ENCODE results near the gene PIGX. TPM values are rescaled to one million over a fixed set of nuclear protein-coding genes. Genes with fewer than 3 reads are reported as not detected.

Gene PIGX
- total and polyA plus RNA-seq, 2 experiments from 2014 or later, result 13.0 to 14.5 TPM

- Histone ChIP-seq H3K36me3 (ENCODE audit: insufficient read depth) (no peaks in the 10 kb centered on the region), H3K79me2 (replicated peaks; ENCODE audit: insufficient read depth) (no peaks in the 10 kb centered on the region), H4K20me1 (replicated peaks; ENCODE audit: insufficient read depth) (no peaks in the 10 kb centered on the region), H2AFZ (peak overlapping the region; percentile 89), H3K27me3 (ENCODE audit: insufficient read depth) (no peaks in the 10 kb centered on the region), H3K4me2 (no peak overlapping the region), H3K4me1 (ENCODE audit: insufficient read depth) (peaks cover 6% of the 10 kb centered on the region; the same call in 1 of the 2 replicates), H3K9me2 (ENCODE audit: insufficient read depth) (no peaks in the 10 kb centered on the region), H3K4me3 (no peak overlapping the region), H3F3A (replicated peaks; ENCODE audit: low read depth) (peaks cover 7% of the 10 kb centered on the region), H3K27ac (ENCODE audit: low read depth) (no peak overlapping the region)
- H3K9me3 Mint-ChIP-seq, result no peaks in the 10 kb centered on the region; the same call in 2 of the 3 replicates
- DNase-seq (ENCODE audit: low spot score), result no peak
- no peak for ATAC-seq
- H3K4me1 Mint-ChIP-seq, result peaks cover 21% of the 10 kb centered on the region
- TF ChIP-seq, protein P1, sequence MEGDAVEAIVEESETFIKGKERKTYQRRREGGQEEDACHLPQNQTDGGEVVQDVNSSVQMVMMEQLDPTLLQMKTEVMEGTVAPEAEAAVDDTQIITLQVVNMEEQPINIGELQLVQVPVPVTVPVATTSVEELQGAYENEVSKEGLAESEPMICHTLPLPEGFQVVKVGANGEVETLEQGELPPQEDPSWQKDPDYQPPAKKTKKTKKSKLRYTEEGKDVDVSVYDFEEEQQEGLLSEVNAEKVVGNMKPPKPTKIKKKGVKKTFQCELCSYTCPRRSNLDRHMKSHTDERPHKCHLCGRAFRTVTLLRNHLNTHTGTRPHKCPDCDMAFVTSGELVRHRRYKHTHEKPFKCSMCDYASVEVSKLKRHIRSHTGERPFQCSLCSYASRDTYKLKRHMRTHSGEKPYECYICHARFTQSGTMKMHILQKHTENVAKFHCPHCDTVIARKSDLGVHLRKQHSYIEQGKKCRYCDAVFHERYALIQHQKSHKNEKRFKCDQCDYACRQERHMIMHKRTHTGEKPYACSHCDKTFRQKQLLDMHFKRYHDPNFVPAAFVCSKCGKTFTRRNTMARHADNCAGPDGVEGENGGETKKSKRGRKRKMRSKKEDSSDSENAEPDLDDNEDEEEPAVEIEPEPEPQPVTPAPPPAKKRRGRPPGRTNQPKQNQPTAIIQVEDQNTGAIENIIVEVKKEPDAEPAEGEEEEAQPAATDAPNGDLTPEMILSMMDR (conservative IDR thresholded peaks at IDR 0.05; ENCODE audit: low read depth in 2 of 2), result no peak
- TF ChIP-seq EZH2 (IDR thresholded peaks at IDR 0.05; ENCODE audit: low read depth, unreplicated experiment) (no peak), NANOG (IDR thresholded peaks at IDR 0.05; ENCODE audit: borderline replicate concordance) (no peak), CREB1 (CRISPR knock-in tag; IDR thresholded peaks at IDR 0.05; ENCODE audit: low read depth) (no peak), ZNF331 (CRISPR knock-in tag; IDR thresholded peaks at IDR 0.05; ENCODE audit: low read depth) (no peak), ZNF114 (CRISPR knock-in tag; IDR thresholded peaks at IDR 0.05) (no peak)
- TF ChIP-seq, protein P2, sequence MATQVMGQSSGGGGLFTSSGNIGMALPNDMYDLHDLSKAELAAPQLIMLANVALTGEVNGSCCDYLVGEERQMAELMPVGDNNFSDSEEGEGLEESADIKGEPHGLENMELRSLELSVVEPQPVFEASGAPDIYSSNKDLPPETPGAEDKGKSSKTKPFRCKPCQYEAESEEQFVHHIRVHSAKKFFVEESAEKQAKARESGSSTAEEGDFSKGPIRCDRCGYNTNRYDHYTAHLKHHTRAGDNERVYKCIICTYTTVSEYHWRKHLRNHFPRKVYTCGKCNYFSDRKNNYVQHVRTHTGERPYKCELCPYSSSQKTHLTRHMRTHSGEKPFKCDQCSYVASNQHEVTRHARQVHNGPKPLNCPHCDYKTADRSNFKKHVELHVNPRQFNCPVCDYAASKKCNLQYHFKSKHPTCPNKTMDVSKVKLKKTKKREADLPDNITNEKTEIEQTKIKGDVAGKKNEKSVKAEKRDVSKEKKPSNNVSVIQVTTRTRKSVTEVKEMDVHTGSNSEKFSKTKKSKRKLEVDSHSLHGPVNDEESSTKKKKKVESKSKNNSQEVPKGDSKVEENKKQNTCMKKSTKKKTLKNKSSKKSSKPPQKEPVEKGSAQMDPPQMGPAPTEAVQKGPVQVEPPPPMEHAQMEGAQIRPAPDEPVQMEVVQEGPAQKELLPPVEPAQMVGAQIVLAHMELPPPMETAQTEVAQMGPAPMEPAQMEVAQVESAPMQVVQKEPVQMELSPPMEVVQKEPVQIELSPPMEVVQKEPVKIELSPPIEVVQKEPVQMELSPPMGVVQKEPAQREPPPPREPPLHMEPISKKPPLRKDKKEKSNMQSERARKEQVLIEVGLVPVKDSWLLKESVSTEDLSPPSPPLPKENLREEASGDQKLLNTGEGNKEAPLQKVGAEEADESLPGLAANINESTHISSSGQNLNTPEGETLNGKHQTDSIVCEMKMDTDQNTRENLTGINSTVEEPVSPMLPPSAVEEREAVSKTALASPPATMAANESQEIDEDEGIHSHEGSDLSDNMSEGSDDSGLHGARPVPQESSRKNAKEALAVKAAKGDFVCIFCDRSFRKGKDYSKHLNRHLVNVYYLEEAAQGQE (IDR thresholded peaks at IDR 0.05; ENCODE audit: unreplicated experiment), result no peak
- TF ChIP-seq, protein P3, sequence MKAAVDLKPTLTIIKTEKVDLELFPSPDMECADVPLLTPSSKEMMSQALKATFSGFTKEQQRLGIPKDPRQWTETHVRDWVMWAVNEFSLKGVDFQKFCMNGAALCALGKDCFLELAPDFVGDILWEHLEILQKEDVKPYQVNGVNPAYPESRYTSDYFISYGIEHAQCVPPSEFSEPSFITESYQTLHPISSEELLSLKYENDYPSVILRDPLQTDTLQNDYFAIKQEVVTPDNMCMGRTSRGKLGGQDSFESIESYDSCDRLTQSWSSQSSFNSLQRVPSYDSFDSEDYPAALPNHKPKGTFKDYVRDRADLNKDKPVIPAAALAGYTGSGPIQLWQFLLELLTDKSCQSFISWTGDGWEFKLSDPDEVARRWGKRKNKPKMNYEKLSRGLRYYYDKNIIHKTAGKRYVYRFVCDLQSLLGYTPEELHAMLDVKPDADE (IDR thresholded peaks at IDR 0.05), result no peak
- H3K27ac Mint-ChIP-seq, result 0 out of 2 replicates have a peak overlapping the region, but pooled peaks have one; percentile 49
- H3K4me3 Mint-ChIP-seq, result no peak overlapping the region
- peaks cover 5% of the 10 kb centered on the region for H3K27me3 Mint-ChIP-seq (ENCODE audit: insufficient read depth, low read depth, poor library complexity)
- H3K36me3 Mint-ChIP-seq (ENCODE audit: low read depth), result no peaks in the 10 kb centered on the region
Observed at GRCh38 chr3:196670339-196670738, 41.8 kb upstream of the PIGX start.

DNA sequence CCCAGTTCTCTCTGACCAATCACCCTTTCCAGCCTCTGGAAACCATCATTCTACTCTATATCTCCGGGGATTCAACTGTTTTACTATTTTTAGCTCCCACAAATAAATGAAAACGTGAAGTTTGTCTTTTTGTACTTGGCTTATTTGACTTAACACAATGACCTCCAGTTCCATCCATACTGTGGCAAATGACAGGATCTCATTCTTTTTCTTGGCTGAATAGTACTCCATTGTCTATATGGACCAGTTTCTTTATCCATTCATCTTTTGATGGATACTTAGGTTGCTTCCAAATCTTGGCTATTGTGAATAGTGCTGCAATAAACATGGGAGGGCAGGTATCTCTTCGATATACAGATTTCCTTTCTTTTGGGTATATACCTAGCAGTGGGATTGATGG lies 38.5 kb upstream of the PIGX start:
- H3K36me3 ChIP-seq (ENCODE audit: insufficient read depth), result no peaks in the 10 kb centered on the region
- Mint-ChIP-seq H3K9me3 (no peaks in the 10 kb centered on the region; the same call in 1 of the 3 replicates), H3K27ac (no peak overlapping the region), H3K4me3 (no peak overlapping the region), H3K4me1 (peaks cover 14% of the 10 kb centered on the region), H3K36me3 (ENCODE audit: low read depth) (no peaks in the 10 kb centered on the region), H3K27me3 (ENCODE audit: insufficient read depth, low read depth, poor library complexity) (no peaks in the 10 kb centered on the region)
- H3K4me1 ChIP-seq (ENCODE audit: insufficient read depth), result no peaks in the 10 kb centered on the region
- no peak overlapping the region for H3K4me3 ChIP-seq
- no peaks in the 10 kb centered on the region for H3K79me2 ChIP-seq (replicated peaks; ENCODE audit: insufficient read depth)
- no peak overlapping the region for H3K4me2 ChIP-seq
- H4K20me1 ChIP-seq (replicated peaks; ENCODE audit: insufficient read depth), result no peaks in the 10 kb centered on the region
- no peaks in the 10 kb centered on the region for H3K27me3 ChIP-seq (ENCODE audit: insufficient read depth)
- H3K27ac ChIP-seq (ENCODE audit: low read depth), result no peak overlapping the region
- H2AFZ ChIP-seq, result no peak overlapping the region
- no peak for DNase-seq (ENCODE audit: low spot score)
- no peaks in the 10 kb centered on the region for H3K9me2 ChIP-seq (ENCODE audit: insufficient read depth)
- no peak for ATAC-seq
- no peaks in the 10 kb centered on the region for H3F3A ChIP-seq (replicated peaks; ENCODE audit: low read depth)
- TF ChIP-seq NANOG (IDR thresholded peaks at IDR 0.05; ENCODE audit: borderline replicate concordance) (no peak), CREB1 (CRISPR knock-in tag; IDR thresholded peaks at IDR 0.05; ENCODE audit: low read depth) (no peak), EZH2phosphoT487 (IDR thresholded peaks at IDR 0.05; ENCODE audit: unreplicated experiment) (no peak), ZNF331 (CRISPR knock-in tag; IDR thresholded peaks at IDR 0.05; ENCODE audit: low read depth) (no peak)
